Activated CD8-positive, alpha-beta T cell treated with anti-CD3 and anti-CD28 coated beads for 36 hours (primary cell): ENCODE results near the gene CUBN. TPM values are rescaled to one million over a fixed set of nuclear protein-coding genes. Genes with fewer than 3 reads are reported as not detected.

ENCODE experiments used
- ATAC-seq: fragments of 200-7000 bp; cut with Tn5 transposase; one replicate; pipeline ENCODE4 v1.10.0; 2021; ENCODE audit warnings: mild to moderate bottlenecking, moderate library complexity
- CTCF ChIA-PET: fragments of 350-600 bp; sonication (Branson Sonifier 250); formaldehyde crosslinking; loops from one replicate; lab custom pipeline; 2021; ENCODE audit warnings: antibody characterized with exemption; lab: Charles Lee
- POLR2A ChIA-PET: fragments of 350-600 bp; sonication (Branson Sonifier 250); formaldehyde crosslinking; loops from one replicate; lab custom pipeline; 2021; ENCODE audit warnings: antibody characterized with exemption; lab: Charles Lee
- DNase-seq: peaks from one replicate; pipeline ENCODE4 v3.0.0-alpha.2; 2020
- H3K27ac Mint-ChIP-seq: one replicate; pipeline ENCODE4 v1.8.0; 2021; ENCODE audit warnings: mild to moderate bottlenecking, mixed read lengths
- H3K27me3 Mint-ChIP-seq: one replicate; pipeline ENCODE4 v1.8.0; 2021; ENCODE audit warnings: mixed read lengths
- H3K36me3 Mint-ChIP-seq: one replicate; pipeline ENCODE4 v1.8.0; 2021; ENCODE audit warnings: low read depth, mixed read lengths
- H3K4me1 Mint-ChIP-seq: one replicate; pipeline ENCODE4 v1.8.0; 2021; ENCODE audit warnings: low read depth, mixed read lengths
- H3K4me3 Mint-ChIP-seq: one replicate; pipeline ENCODE4 v1.8.0; 2021; ENCODE audit warnings: mild to moderate bottlenecking, moderate library complexity, mixed read lengths
- H3K9me3 Mint-ChIP-seq: one replicate; pipeline ENCODE4 v1.8.0; 2021; ENCODE audit warnings: mixed read lengths
- intact Hi-C: fragments of 100-400 bp; cut with micrococcal nuclease; formaldehyde crosslinking; loops from one replicate; pipeline ENCODE4 v1.10.0; 2022
- total RNA-seq, 2 experiments: library from RNA; stranded (reverse); gene quantifications; one replicate each; pipeline ENCODE4 v1.2.3, GENCODE V29; 2021
- TF ChIP-seq, protein P1 (sequence below): fragments of 200-600 bp; IDR thresholded peaks from one replicate; pipeline ENCODE4 v1.8.0; 2022; ENCODE audit warnings: antibody characterized with exemption, mild to moderate bottlenecking

CUBN gene
- total RNA-seq, 2 experiments from 2014 or later: 0.38 to 0.65 TPM

GRCh38 chr10:16789765-16790164 is 339.8 kb downstream of the CUBN start:
- intact Hi-C loops: no loop called here
- CTCF ChIA-PET: interaction anchor here (1.6 to 2.6 kb wide), 2 partner anchors 12 to 28 kb away, joined by 6 to 7 read pairs; partner anchors contain the start of gene RSU1
- Mint-ChIP-seq H3K4me3 (no peak overlapping the region), H3K27me3 (no peaks in the 10 kb centered on the region), H3K27ac (no peak overlapping the region), H3K4me1 (peaks cover 31% of the 10 kb centered on the region), H3K36me3 (peaks cover 46% of the 10 kb centered on the region), H3K9me3 (peaks cover 4% of the 10 kb centered on the region)
- DNase-seq: no peak
- POLR2A ChIA-PET: interaction anchor here (1.3 kb wide), 1 partner anchor 28 kb away, joined by 6 read pairs; the partner anchor contains the start of gene RSU1
- no peak for ATAC-seq
- TF ChIP-seq, protein P1, sequence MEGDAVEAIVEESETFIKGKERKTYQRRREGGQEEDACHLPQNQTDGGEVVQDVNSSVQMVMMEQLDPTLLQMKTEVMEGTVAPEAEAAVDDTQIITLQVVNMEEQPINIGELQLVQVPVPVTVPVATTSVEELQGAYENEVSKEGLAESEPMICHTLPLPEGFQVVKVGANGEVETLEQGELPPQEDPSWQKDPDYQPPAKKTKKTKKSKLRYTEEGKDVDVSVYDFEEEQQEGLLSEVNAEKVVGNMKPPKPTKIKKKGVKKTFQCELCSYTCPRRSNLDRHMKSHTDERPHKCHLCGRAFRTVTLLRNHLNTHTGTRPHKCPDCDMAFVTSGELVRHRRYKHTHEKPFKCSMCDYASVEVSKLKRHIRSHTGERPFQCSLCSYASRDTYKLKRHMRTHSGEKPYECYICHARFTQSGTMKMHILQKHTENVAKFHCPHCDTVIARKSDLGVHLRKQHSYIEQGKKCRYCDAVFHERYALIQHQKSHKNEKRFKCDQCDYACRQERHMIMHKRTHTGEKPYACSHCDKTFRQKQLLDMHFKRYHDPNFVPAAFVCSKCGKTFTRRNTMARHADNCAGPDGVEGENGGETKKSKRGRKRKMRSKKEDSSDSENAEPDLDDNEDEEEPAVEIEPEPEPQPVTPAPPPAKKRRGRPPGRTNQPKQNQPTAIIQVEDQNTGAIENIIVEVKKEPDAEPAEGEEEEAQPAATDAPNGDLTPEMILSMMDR: no peak

- intact Hi-C loops: no loop called here
- Mint-ChIP-seq H3K9me3 (peaks cover 9% of the 10 kb centered on the region), H3K4me3 (no peak overlapping the region), H3K4me1 (peaks cover 31% of the 10 kb centered on the region), H3K27ac (no peak overlapping the region), H3K27me3 (no peaks in the 10 kb centered on the region), H3K36me3 (peaks cover 46% of the 10 kb centered on the region)
- no peak for DNase-seq
- ChIA-PET CTCF (interaction anchor here (1.6 to 2.6 kb wide), 3 partner anchors 8 to 28 kb away, joined by 5 to 7 read pairs (median 6); partner anchors contain the start of gene RSU1), POLR2A (interaction anchor here (1.3 kb wide), 1 partner anchor 28 kb away, joined by 6 read pairs; the partner anchor contains the start of gene RSU1)
- TF ChIP-seq, protein P1: no peak
- no peak for ATAC-seq
These were observed 340.4 kb downstream of the CUBN start for GRCh38 chr10:16789261-16789660.

DNA sequence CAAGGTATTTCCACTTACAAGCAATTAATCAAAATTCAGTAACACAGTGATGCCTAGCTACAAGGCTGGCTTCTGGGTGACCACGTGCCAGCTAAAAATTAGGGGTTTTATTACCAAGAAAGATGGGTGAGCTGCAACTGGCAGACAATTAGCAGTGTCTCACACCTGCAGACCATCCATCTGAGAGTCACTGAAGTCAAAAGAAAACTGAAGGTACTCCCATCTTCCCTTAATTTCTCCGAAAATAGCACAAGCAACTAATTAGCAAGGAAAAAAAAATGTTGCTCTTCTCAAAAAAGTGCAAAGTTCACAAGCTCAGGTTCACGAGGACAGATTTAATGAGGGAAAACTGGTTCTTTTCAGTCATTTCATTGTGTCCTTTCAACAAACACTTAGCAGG is 340.8 kb downstream of the CUBN start:
- H3K27ac Mint-ChIP-seq: peak overlapping the region; percentile 93
- intact Hi-C loops: no loop called here
- POLR2A ChIA-PET: interaction anchor here (0.6 to 1.3 kb wide), 2 partner anchors 29 to 60 kb away, joined by 3 to 6 read pairs; partner anchors contain the start of gene RSU1
- no peaks in the 10 kb centered on the region for H3K27me3 Mint-ChIP-seq
- no peak overlapping the region for H3K4me3 Mint-ChIP-seq
- DNase-seq (no peak), ATAC-seq (no peak)
- peaks cover 46% of the 10 kb centered on the region for H3K36me3 Mint-ChIP-seq
- peaks cover 31% of the 10 kb centered on the region for H3K4me1 Mint-ChIP-seq
- H3K9me3 Mint-ChIP-seq: peaks cover 9% of the 10 kb centered on the region
- TF ChIP-seq, protein P1: no peak
- CTCF ChIA-PET: interaction anchor here (1.6 to 2.6 kb wide), 3 partner anchors 9 to 29 kb away, joined by 5 to 7 read pairs (median 6); partner anchors contain the start of gene RSU1

GRCh38 chr10:16788125-16788524 is 341.5 kb downstream of the CUBN start:
- intact Hi-C loops: no loop called here
- ATAC-seq: peak; percentile 34
- peaks cover 31% of the 10 kb centered on the region for H3K4me1 Mint-ChIP-seq
- CTCF ChIA-PET: interaction anchor here (1.6 to 2.6 kb wide), 3 partner anchors 9 to 30 kb away, joined by 5 to 7 read pairs (median 6); partner anchors contain the start of gene RSU1
- no peaks in the 10 kb centered on the region for H3K27me3 Mint-ChIP-seq
- H3K9me3 Mint-ChIP-seq: peaks cover 9% of the 10 kb centered on the region
- POLR2A ChIA-PET: interaction anchor here (0.6 kb wide), 1 partner anchor 59 kb away, joined by 3 read pairs; no protein-coding TSS in a partner anchor
- peaks cover 40% of the 10 kb centered on the region for H3K36me3 Mint-ChIP-seq
- H3K4me3 Mint-ChIP-seq: peak overlapping the region; percentile 55
- peak overlapping the region; percentile 93 for H3K27ac Mint-ChIP-seq
- TF ChIP-seq, protein P1: no peak
- peak; percentile 18 for DNase-seq

DNA sequence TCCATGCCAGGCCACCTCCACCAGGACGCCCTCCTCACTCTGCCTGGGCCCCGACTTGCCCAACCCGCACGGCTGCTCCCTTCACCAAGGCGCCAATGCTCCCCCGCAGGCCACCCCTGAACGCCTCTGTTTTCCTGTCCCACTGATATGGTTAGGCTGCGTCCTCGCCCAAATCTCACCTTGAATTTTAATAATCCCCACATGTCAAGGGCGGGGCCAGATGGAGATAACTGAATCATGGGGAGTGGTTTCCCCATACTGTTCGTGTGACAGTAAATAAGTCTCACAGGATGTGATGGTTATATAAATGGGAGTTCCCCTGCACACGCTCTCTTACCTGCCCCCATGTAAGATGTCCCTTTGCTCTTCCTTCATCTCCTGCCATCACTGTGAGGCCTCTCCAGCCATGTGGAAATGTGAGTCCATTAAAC is 342.2 kb downstream of the CUBN start:
- Mint-ChIP-seq H3K4me1 (peaks cover 31% of the 10 kb centered on the region), H3K27me3 (no peaks in the 10 kb centered on the region)
- POLR2A ChIA-PET: no interaction called here

More for the DNA sequence above, 342.2 kb downstream of the CUBN start:
- Mint-ChIP-seq H3K36me3 (peaks cover 38% of the 10 kb centered on the region), H3K27ac (peak overlapping the region; percentile 93), H3K9me3 (peaks cover 9% of the 10 kb centered on the region), H3K4me3 (peak overlapping the region; percentile 55)
- TF ChIP-seq, protein P1: no peak
- ATAC-seq: peak; percentile 99
- CTCF ChIA-PET: interaction anchor here (1.7 to 2.6 kb wide), 2 partner anchors 10 to 30 kb away, joined by 5 to 7 read pairs; partner anchors contain the start of gene RSU1
- intact Hi-C loops: no loop called here
- peak; percentile 85 for DNase-seq
